ENCODE measurements around the gene AHCYL1. TPM values are rescaled to one million over a fixed set of nuclear protein-coding genes. Genes with fewer than 3 reads are reported as not detected.

The AHCYL1 gene
- total RNA-seq, 1 experiment from 2014 or later = 147 TPM

DNA sequence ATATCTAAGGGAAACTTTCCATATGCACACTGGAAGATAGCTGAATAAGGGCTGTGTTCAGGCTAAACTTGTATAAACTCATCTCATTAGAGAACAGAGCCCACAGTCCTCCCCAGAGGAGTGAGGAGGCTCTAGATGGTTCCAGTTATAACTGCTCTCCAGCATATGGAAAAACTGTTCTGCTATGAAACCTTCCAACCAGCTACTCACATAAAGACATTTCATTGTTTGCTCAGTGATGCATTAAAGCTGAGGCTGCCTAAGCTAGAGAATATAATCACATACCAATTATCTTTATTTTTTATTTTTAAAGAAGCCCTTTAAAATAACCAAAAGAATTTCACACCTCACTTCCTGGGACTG, 13.3 kb downstream of the AHCYL1 start:
- intact Hi-C loops (cut with micrococcal nuclease; ENCODE audit: unreplicated experiment) = no loop called here
- Histone ChIP-seq H4K20me1 (ENCODE audit: insufficient read depth) (0 out of 2 replicates have a peak, but pooled peaks cover 3% of the 10 kb centered on the region), H3K79me2 (ENCODE audit: low read depth) (peaks cover 98% of the 10 kb centered on the region), H3F3A (ENCODE audit: insufficient read depth, low read depth) (peaks cover 69% of the 10 kb centered on the region), H2AFZ (no peak overlapping the region), H3K27me3 (ENCODE audit: insufficient read depth, low read depth) (no peaks in the 10 kb centered on the region), H3K9me2 (ENCODE audit: insufficient read depth) (no peaks in the 10 kb centered on the region), H3K4me3 (no peak overlapping the region), H3K4me2 (peak overlapping the region; percentile 35), H3K9me3 (ENCODE audit: insufficient read depth, low read depth) (no peaks in the 10 kb centered on the region), H3K27ac (peak overlapping the region; percentile 42), H3K36me3 (ENCODE audit: low read depth) (peaks cover 46% of the 10 kb centered on the region), H3K4me1 (replicated peaks; ENCODE audit: insufficient read depth) (peaks cover 66% of the 10 kb centered on the region)
- TF ChIP-seq EZH2 (IDR thresholded peaks at IDR 0.05; ENCODE audit: low read depth) = no peak
- TF ChIP-seq, protein P1, sequence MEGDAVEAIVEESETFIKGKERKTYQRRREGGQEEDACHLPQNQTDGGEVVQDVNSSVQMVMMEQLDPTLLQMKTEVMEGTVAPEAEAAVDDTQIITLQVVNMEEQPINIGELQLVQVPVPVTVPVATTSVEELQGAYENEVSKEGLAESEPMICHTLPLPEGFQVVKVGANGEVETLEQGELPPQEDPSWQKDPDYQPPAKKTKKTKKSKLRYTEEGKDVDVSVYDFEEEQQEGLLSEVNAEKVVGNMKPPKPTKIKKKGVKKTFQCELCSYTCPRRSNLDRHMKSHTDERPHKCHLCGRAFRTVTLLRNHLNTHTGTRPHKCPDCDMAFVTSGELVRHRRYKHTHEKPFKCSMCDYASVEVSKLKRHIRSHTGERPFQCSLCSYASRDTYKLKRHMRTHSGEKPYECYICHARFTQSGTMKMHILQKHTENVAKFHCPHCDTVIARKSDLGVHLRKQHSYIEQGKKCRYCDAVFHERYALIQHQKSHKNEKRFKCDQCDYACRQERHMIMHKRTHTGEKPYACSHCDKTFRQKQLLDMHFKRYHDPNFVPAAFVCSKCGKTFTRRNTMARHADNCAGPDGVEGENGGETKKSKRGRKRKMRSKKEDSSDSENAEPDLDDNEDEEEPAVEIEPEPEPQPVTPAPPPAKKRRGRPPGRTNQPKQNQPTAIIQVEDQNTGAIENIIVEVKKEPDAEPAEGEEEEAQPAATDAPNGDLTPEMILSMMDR (conservative IDR thresholded peaks at IDR 0.05) = no peak
- no TSS peak for BruUV-seq (replicated peaks)
- DNase-seq = no peak
- CTCF ChIA-PET = no interaction called here
- POLR2A ChIA-PET (ENCODE audit: unreplicated experiment) = no interaction called here

DNA sequence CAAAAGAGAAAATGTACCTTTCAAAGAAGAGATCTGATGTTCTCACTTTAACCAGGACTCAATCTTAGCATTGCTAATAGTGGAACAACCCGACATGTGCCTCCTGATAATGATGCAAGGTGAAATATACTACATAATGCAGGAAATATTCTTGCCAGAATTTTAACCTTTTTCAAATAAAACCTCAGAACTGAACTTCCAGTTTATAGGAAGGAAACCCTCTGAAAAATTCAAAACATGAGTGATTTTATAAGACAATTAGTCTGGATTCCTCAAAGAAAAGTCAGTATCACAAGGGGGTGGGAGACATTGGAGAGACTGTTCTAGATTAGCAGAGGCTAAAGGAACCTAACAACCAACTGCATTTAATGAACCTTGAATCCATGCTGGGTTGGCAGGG, 18.1 kb downstream of the AHCYL1 start:
- H2AFZ ChIP-seq = no peak overlapping the region
- H3K27ac ChIP-seq = peak overlapping the region; percentile 95
- intact Hi-C loops (cut with micrococcal nuclease; ENCODE audit: unreplicated experiment) = loop anchor here (1.0 to 5.0 kb wide), 2 partner anchors 15 to 455 kb away; partner anchors contain the start of gene GNAI3
- TF ChIP-seq, protein P1 (conservative IDR thresholded peaks at IDR 0.05) = no peak
- no peak for TF ChIP-seq EZH2 (IDR thresholded peaks at IDR 0.05; ENCODE audit: low read depth)
- no peaks in the 10 kb centered on the region for H3K9me3 ChIP-seq (ENCODE audit: insufficient read depth, low read depth)
- no peaks in the 10 kb centered on the region for H3K9me2 ChIP-seq (ENCODE audit: insufficient read depth)
- H3K36me3 ChIP-seq (ENCODE audit: low read depth) = peaks cover 40% of the 10 kb centered on the region
- H4K20me1 ChIP-seq (ENCODE audit: insufficient read depth) = no peaks in the 10 kb centered on the region
- H3K4me3 ChIP-seq = peak overlapping the region; percentile 60; the same call in 1 of the 2 replicates
- H3K4me1 ChIP-seq (replicated peaks; ENCODE audit: insufficient read depth) = peaks cover 81% of the 10 kb centered on the region
- H3F3A ChIP-seq (ENCODE audit: insufficient read depth, low read depth) = peaks cover 76% of the 10 kb centered on the region
- no peaks in the 10 kb centered on the region for H3K27me3 ChIP-seq (ENCODE audit: insufficient read depth, low read depth)
- H3K79me2 ChIP-seq (ENCODE audit: low read depth) = peaks cover 92% of the 10 kb centered on the region
- POLR2A ChIA-PET (ENCODE audit: unreplicated experiment) = no interaction called here
- DNase-seq = no peak
- peak overlapping the region; percentile 97 for H3K4me2 ChIP-seq
- no TSS peak for BruUV-seq (replicated peaks)
- CTCF ChIA-PET = no interaction called here

DNA sequence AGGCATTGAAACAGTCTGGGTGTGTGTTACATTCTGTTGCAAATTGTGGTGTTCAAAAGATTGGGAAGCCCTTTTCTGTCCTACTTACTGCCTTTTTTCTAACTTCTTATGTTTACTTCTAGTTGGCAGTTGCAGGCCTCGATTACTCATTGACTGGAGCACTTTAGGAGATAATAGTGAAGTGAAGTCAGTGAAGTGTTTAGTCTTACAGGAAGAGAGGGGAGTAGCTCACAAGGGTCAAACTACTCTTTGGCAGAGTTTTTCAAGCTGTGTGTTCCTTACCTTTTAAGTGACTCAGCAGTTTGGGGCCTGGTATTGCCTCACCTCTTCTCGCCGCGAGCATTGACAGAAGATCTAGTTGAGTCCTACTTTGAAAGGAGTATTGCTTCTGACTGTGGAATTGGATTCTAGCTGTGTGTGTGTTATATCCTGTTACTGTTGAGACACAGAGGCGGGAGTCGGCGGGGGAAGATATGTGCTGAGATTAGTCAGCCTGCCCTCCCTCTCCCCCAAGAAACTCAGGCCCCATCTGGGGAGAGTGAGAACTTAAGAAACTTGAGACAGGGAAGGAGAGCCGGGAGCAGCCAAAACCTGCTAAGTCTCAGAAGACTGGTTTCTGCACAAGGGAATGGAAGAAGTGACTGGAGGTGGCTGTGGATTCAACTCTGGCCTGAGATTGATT, 19.3 kb downstream of the AHCYL1 start:
- CTCF ChIA-PET = interaction anchor here (0.7 kb wide), 1 partner anchor 203 kb away, joined by 3 read pairs; no protein-coding TSS in a partner anchor
- H4K20me1 ChIP-seq (ENCODE audit: insufficient read depth) = no peaks in the 10 kb centered on the region
- H3K4me2 ChIP-seq = peak overlapping the region; percentile 97
- H3K79me2 ChIP-seq (ENCODE audit: low read depth) = peaks cover 94% of the 10 kb centered on the region
- intact Hi-C loops (cut with micrococcal nuclease; ENCODE audit: unreplicated experiment) = loop anchor here (1.0 to 5.0 kb wide), 2 partner anchors 17 to 457 kb away; partner anchors contain the start of gene GNAI3
- peak; percentile 82 to 100 for DNase-seq
- peak overlapping the region; percentile 95 for H3K27ac ChIP-seq
- H3K36me3 ChIP-seq (ENCODE audit: low read depth) = peaks cover 45% of the 10 kb centered on the region
- no peak overlapping the region for H2AFZ ChIP-seq
- H3K9me3 ChIP-seq (ENCODE audit: insufficient read depth, low read depth) = no peaks in the 10 kb centered on the region
- no peaks in the 10 kb centered on the region for H3K27me3 ChIP-seq (ENCODE audit: insufficient read depth, low read depth)
- no peaks in the 10 kb centered on the region for H3K9me2 ChIP-seq (ENCODE audit: insufficient read depth)
- POLR2A ChIA-PET (ENCODE audit: unreplicated experiment) = interaction anchor here (0.6 to 0.7 kb wide), 5 partner anchors 12 to 221 kb away, joined by 3 to 4 read pairs (median 4); partner anchors contain the start of gene AHCYL1
- TSS peak; percentile 93 for BruUV-seq (replicated peaks)
- H3K4me1 ChIP-seq (replicated peaks; ENCODE audit: insufficient read depth) = peaks cover 76% of the 10 kb centered on the region
- peaks cover 70% of the 10 kb centered on the region for H3F3A ChIP-seq (ENCODE audit: insufficient read depth, low read depth)
- TF ChIP-seq, protein P1 (conservative IDR thresholded peaks at IDR 0.05) = no peak
- TF ChIP-seq EZH2 (IDR thresholded peaks at IDR 0.05; ENCODE audit: low read depth) = no peak
- peak overlapping the region; percentile 60 for H3K4me3 ChIP-seq
